ENCODE measurements around the gene LYPD4. TPM values are rescaled to one million over a fixed set of nuclear protein-coding genes. Genes with fewer than 3 reads are reported as not detected.

LYPD4 gene
- total RNA-seq, 3 donors from 2014 or later: not detected

DNA sequence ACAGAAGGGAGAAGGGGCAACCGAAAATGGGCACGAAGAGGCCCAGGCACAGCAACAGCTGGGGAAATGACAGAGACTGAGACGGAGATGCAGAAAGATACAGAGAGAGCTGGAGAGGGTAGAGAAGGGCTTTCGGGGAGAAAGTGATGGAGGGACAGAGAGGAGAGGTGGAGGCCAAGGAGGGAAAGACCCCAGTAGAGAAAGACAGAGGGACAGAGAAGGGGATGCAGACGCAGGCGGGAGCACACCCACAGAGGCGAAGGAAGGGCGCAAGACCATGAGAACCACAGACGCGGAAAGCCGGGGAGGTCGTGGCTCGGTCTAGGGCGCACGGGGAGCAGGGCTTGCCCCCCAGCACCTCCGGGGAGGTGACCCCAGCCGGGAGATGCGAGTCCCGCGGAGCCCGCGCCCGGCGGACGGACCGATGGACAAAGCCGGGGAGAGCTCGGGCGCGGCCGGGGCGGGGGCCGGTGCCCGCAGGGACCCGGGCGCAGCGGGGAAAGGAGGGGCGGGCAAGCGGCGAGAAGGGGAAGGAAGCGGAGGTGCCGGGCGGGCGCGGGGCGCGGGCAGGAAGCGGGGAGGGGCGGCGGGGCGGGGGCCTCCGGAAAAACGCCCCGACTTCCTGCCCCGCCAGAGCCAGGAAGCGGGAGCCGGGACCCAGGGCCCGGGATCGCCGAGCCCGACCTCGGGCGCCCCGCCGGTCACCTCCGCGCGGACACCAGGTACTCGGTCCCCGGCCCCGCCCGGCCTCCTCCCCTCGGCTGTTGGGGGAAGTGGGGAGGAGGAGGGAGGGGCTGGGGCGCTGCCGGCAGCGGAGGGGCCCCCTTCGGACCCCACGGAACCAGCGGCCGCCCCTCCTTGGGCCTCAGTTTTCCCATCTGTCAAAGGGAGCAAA, 38.3 kb upstream of the LYPD4 start, which contains the start of gene ARHGEF1:
Gene ARHGEF1, plus strand, starts transcription at position 617 of the 895 bp plus-strand sequence. CDS start 4,899 bp downstream, outside the sequence.
- TF ChIP-seq, protein P1, sequence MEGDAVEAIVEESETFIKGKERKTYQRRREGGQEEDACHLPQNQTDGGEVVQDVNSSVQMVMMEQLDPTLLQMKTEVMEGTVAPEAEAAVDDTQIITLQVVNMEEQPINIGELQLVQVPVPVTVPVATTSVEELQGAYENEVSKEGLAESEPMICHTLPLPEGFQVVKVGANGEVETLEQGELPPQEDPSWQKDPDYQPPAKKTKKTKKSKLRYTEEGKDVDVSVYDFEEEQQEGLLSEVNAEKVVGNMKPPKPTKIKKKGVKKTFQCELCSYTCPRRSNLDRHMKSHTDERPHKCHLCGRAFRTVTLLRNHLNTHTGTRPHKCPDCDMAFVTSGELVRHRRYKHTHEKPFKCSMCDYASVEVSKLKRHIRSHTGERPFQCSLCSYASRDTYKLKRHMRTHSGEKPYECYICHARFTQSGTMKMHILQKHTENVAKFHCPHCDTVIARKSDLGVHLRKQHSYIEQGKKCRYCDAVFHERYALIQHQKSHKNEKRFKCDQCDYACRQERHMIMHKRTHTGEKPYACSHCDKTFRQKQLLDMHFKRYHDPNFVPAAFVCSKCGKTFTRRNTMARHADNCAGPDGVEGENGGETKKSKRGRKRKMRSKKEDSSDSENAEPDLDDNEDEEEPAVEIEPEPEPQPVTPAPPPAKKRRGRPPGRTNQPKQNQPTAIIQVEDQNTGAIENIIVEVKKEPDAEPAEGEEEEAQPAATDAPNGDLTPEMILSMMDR (IDR thresholded peaks at IDR 0.05): no peak
- peak within 1 kb of the TSS; percentile 93 for H3K4me3 ChIP-seq
- H3K9me3 ChIP-seq: no peaks in the 10 kb centered on the region
- intact Hi-C loops (cut with DNase I, micrococcal nuclease): no loop called here
- peaks cover 35% of the 10 kb centered on the region for H3K4me1 ChIP-seq (ENCODE audit: low read depth)
- ATAC-seq: peak; percentile 37
- DNase-seq: peak; percentile 65 to 88 (median 80)
- H3K36me3 ChIP-seq (ENCODE audit: low read depth): no peaks in the 10 kb centered on the region

DNA sequence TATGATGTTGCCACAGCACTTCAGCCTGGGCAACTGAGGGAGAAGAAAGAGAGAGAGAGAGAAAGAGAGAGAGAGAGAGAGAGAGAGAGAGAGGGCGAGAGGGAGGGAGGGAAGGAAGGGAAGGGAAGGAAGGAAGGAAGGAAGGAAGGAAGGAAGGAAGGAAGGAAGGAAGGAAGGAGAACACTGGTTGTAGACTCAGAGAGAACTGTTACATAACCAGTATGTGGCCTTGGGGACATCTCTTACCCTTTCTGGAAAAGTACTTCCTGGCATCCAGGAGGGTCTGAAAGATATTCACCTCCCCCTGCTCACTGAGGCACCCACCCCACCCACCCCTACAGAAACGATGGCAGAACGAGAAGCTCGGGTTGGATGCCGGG, 35.8 kb upstream of the LYPD4 start:
- H3K9me3 ChIP-seq: no peaks in the 10 kb centered on the region
- TF ChIP-seq, protein P1 (IDR thresholded peaks at IDR 0.05): no peak
- intact Hi-C loops (cut with DNase I, micrococcal nuclease): no loop called here

DNA sequence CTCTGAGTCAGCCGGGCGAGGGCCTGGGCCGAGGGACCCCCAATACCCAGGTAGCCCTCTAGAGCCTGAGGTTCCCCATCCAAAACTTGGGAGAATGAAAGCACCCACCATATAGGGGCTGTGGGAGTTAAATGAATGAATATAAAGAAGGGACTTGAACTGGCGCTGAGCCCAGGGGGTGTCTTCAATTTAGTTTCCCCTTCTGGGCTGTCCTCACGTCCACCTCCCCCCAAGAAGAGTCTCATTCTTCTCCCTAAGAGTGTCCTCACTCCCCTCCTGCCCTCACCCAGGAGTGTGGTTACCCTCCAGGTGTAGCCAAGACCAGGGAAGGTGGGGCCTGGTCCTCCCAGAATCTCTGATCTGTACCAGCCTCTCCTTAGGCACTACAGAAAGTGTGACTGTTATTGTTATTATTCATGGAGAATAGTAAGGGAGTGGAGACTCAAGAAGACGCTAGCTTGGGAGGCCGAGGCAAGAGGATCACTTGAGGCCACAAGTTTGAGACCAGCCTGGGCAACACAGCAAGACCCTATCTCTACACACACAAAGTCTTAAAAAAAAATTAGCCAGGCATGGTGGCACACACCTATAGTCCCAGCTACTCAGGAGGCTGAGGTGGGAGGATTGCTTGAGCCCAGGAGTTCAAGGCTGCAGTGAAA, 35.3 kb upstream of the LYPD4 start:
- Histone ChIP-seq H3K36me3 (ENCODE audit: low read depth) (no peaks in the 10 kb centered on the region), H3K9me3 (no peaks in the 10 kb centered on the region), H3K4me1 (ENCODE audit: low read depth) (peaks cover 6% of the 10 kb centered on the region), H3K4me3 (no peak overlapping the region)
- TF ChIP-seq, protein P1 (IDR thresholded peaks at IDR 0.05): no peak
- ATAC-seq (no peak), DNase-seq (no peak)
- intact Hi-C loops (cut with DNase I, micrococcal nuclease): no loop called here

More for the DNA sequence above, 35.8 kb upstream of the LYPD4 start:
- Histone ChIP-seq H3K4me3 (no peak overlapping the region), H3K4me1 (ENCODE audit: low read depth) (peaks cover 11% of the 10 kb centered on the region), H3K36me3 (ENCODE audit: low read depth) (no peaks in the 10 kb centered on the region)
- DNase-seq (no peak), ATAC-seq (no peak)

DNA sequence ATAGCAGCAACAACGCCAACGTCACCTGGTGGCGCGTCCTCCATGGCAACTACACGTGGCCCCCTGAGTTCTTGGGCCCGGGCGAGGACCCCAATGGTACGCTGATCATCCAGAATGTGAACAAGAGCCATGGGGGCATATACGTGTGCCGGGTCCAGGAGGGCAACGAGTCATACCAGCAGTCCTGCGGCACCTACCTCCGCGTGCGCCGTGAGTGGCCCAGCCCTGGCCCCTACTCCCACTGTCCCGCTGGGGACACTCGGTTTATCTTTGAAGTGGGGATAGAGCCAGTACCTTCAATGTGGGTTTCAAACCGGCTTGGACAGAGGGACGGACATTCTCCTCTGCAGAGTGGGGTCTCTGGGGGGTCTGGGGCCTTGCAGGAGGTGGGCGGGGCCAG, 34.6 kb upstream of the LYPD4 start:
- Histone ChIP-seq H3K4me3 (no peak overlapping the region), H3K4me1 (ENCODE audit: low read depth) (peaks cover 3% of the 10 kb centered on the region), H3K9me3 (no peaks in the 10 kb centered on the region), H3K36me3 (ENCODE audit: low read depth) (no peaks in the 10 kb centered on the region)
- intact Hi-C loops (cut with DNase I, micrococcal nuclease): no loop called here
- DNase-seq (no peak), ATAC-seq (no peak)
- TF ChIP-seq, protein P1 (IDR thresholded peaks at IDR 0.05): no peak

DNA sequence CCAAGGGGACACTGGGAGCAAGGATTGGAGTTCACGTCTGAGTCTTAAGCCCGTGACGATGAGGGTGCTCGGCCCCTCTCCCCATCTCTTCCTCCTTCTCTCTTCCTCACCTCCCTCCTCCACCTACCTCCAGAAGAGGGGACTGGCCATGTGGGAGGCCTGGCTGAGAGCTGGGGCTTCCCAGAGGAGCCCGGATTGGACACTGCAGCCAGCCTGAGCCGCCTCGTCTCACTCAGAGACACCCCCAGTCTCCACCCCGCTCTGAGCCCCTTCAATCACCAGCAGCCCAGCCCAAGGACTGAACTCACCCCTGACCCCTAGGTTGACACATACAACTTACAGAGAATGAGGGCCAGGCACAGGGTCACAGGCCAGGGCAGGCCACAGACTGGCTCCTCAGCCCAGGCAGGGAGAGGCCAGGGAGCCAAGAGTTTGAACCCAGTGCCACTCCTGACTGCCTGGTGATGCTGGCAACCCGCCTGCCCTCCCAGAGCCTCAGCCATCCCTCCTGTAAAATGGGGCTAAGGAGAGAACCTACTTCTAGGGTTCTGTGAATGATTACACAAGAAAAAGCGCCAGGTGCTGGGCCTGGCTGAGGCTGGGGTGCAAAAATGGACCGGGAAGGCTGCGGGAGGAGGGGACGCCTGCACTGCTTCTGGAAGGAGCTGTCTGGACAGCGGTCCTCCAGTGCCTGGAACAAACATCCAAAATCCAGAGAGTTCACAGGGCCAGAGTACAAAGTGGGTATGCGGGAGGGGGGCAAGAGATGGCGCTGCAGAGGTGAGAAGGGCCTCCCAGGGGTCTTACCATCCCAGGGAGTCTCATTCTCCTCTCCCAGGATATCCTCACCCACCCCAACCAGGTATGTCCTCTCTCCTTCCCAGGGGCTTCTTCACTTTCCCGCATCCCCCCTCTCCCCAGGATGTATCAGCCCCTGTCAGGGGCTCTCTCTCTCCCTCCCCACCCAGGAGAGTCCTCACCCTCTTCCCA, 33.7 kb upstream of the LYPD4 start:
- TF ChIP-seq, protein P1 (IDR thresholded peaks at IDR 0.05): no peak
- intact Hi-C loops (cut with DNase I, micrococcal nuclease): no loop called here
- Histone ChIP-seq H3K9me3 (no peaks in the 10 kb centered on the region), H3K36me3 (ENCODE audit: low read depth) (no peaks in the 10 kb centered on the region), H3K4me1 (ENCODE audit: low read depth) (peaks cover 6% of the 10 kb centered on the region), H3K4me3 (no peak overlapping the region)
- no peak for ATAC-seq
- no peak for DNase-seq

Data from mucosa of descending colon (tissue), 3 donors.